GM12878 (cell line): ENCODE data around the gene CCDC88C. TPM values are rescaled to one million over a fixed set of nuclear protein-coding genes. Genes with fewer than 3 reads are reported as not detected.

ENCODE experiments used
- ATAC-seq: fragments of 200-7000 bp; cut with Tn5 transposase; 3 replicates; pipeline ENCODE4 v1.9.1; 2020; ENCODE audit warnings: mild to moderate bottlenecking, moderate library complexity
- BruUV-seq: library from RNA; stranded (reverse); fragments of 400-500 nt; replicated peaks from 2 replicates; lab custom pipeline; 2021; lab: Mats Ljungman, UMichigan
- CTCF ChIA-PET: fragments of 300-600 bp; sonication (Branson Sonifier 250); formaldehyde crosslinking; extraction: SDS; loops from one replicate; lab custom pipeline; 2021; ENCODE audit warnings: inconsistent platforms; lab: Yijun Ruan, JAX
- POLR2A ChIA-PET: fragments of 350-600 bp; formaldehyde crosslinking; extraction: SDS; loops from one replicate; lab custom pipeline; 2021; ENCODE audit warnings: inconsistent platforms; lab: Charles Lee
- RAD21 ChIA-PET: fragments of 300-600 bp; sonication (Branson Sonifier 250); formaldehyde crosslinking; loops from one replicate; lab custom pipeline; 2023; ENCODE audit warnings: antibody characterized with exemption; ENCODE audit not compliant: unreplicated experiment; lab: Charles Lee
- SMC1A ChIA-PET: fragments of 300-600 bp; sonication (Branson Sonifier 250); formaldehyde crosslinking; loops from one replicate; lab custom pipeline; 2023; ENCODE audit not compliant: unreplicated experiment, uncharacterized antibody; lab: Charles Lee
- DNase-seq: peaks from one replicate; pipeline ENCODE4 v3.0.0-alpha.2; 2011; ENCODE audit warnings: low read depth, low spot score
- FAIRE-seq: peaks from 3 replicates; lab custom pipeline; 2011; peaks lifted over from hg19 to GRCh38; lab: Jason Lieb, UNC
- H2AFZ ChIP-seq: 2 replicates; pipeline ENCODE4 v1.6.0; 2011; ENCODE audit warnings: low read depth, low read length, control low read depth; ENCODE audit not compliant: control insufficient read depth
- H3K27ac ChIP-seq: 2 replicates; pipeline ENCODE4 v1.5.1; 2011; ENCODE audit warnings: control low read depth; ENCODE audit not compliant: control insufficient read depth, insufficient read depth
- H3K27me3 ChIP-seq, 2 experiments: replicated peaks in 1 of 2; 2 replicates each; pipeline versions ENCODE4 v1.6.0 to v1.6.1; 2011; ENCODE audit warnings: low read length in 1 of 2; ENCODE audit not compliant: control insufficient read depth in 2 of 2, insufficient read depth in 2 of 2
- H3K36me3 ChIP-seq, 2 experiments: 2 replicates each; pipeline ENCODE4 v1.5.1; 2011; ENCODE audit warnings: low read length in 1 of 2; ENCODE audit not compliant: control insufficient read depth in 2 of 2, insufficient read depth in 2 of 2
- H3K4me1 ChIP-seq: 2 replicates; pipeline ENCODE4 v1.6.1; 2011; ENCODE audit warnings: mild to moderate bottlenecking, low read length, moderate library complexity, mixed read lengths; ENCODE audit not compliant: control insufficient read depth, insufficient read depth
- H3K4me2 ChIP-seq: 2 replicates; pipeline ENCODE4 v1.6.0; 2011; ENCODE audit warnings: control low read depth; ENCODE audit not compliant: control insufficient read depth, insufficient read depth
- H3K4me3 ChIP-seq: fragments of 200-600 bp; sonication (generic); 2 replicates; pipeline ENCODE4 v1.5.1; 2016
- H3K79me2 ChIP-seq: 2 replicates; pipeline ENCODE4 v1.6.0; 2011; ENCODE audit warnings: low read length; ENCODE audit not compliant: control insufficient read depth, insufficient read depth
- H3K9ac ChIP-seq: 2 replicates; pipeline ENCODE4 v1.8.0; 2011; ENCODE audit warnings: low read length, control low read depth, mixed read lengths; ENCODE audit not compliant: control insufficient read depth, insufficient read depth
- H3K9me3 ChIP-seq: replicated peaks from 3 replicates; pipeline ENCODE4 v1.5.1; 2011; ENCODE audit warnings: mild to moderate bottlenecking, low read length; ENCODE audit not compliant: control insufficient read depth, insufficient read depth
- H4K20me1 ChIP-seq: 2 replicates; pipeline ENCODE4 v1.6.0; 2011; ENCODE audit not compliant: control insufficient read depth, insufficient read depth
- BMI1 ChIP-seq: fragments of 450-650 bp; IDR thresholded peaks from 2 replicates; pipeline ENCODE4 v1.6.1; 2016; ENCODE audit warnings: mild to moderate bottlenecking, moderate library complexity, borderline replicate concordance
- MYC ChIP-seq: IDR thresholded peaks from 2 replicates; pipeline ENCODE4 v1.6.1; 2011; ENCODE audit warnings: mild to moderate bottlenecking, low read length, moderate library complexity, inconsistent platforms; ENCODE audit not compliant: insufficient read depth, insufficient replicate concordance, insufficient read length, severe bottlenecking
- POLR2AphosphoS5 ChIP-seq: IDR thresholded peaks from 2 replicates; pipeline ENCODE4 v1.6.1; 2011; ENCODE audit warnings: mild to moderate bottlenecking, low read length, inconsistent platforms
- RFX5 ChIP-seq: IDR thresholded peaks from 2 replicates; pipeline ENCODE4 v1.6.1; 2011; ENCODE audit warnings: low read depth, low read length, improper control_type of control experiment
- SKIL ChIP-seq: fragments of 450-650 bp; IDR thresholded peaks from 2 replicates; pipeline ENCODE4 v1.6.1; 2017; ENCODE audit warnings: mild to moderate bottlenecking, low read depth, inconsistent platforms; ENCODE audit not compliant: poor library complexity, severe bottlenecking
- SMAD5 ChIP-seq: IDR thresholded peaks from 2 replicates; pipeline ENCODE4 v1.6.1; 2016; ENCODE audit warnings: antibody characterized with exemption, low read depth
- SUPT20H ChIP-seq: IDR thresholded peaks from 2 replicates; pipeline ENCODE4 v1.6.1; 2011; ENCODE audit warnings: low read depth, mild to moderate bottlenecking, low read length, moderate library complexity, borderline replicate concordance; ENCODE audit not compliant: control insufficient read depth
- YY1 ChIP-seq: IDR thresholded peaks from 2 replicates; pipeline ENCODE4 v1.6.1; 2011; ENCODE audit warnings: low read depth, mild to moderate bottlenecking, low read length
- WGBS: methylation state at CpG from one replicate; pipeline ENCODE4 v1.1.6; 2016; ENCODE audit warnings: low lambda C conversion rate; ENCODE audit not compliant: insufficient replicate concordance, insufficient coverage; ENCODE audit errors: missing lambda C conversion rate; 5-methylcytosine and 5-hydroxymethylcytosine counted together
- in situ Hi-C: fragments of 300-500 bp; cut with MboI; formaldehyde crosslinking; loops from 9 replicates; pipeline ENCODE4 v1.14.3; 2018; ENCODE audit warnings: mixed read lengths
- intact Hi-C: fragments of 100-400 bp; cut with micrococcal nuclease; formaldehyde crosslinking; loops from one replicate; pipeline ENCODE4 v1.14.2; 2022; ENCODE audit not compliant: unreplicated experiment
- polyA plus RNA-seq, 11 experiments: library from polyadenylated mRNA; depleted of rRNA in 4 of 11; unstranded in 6 of 11; stranded (reverse) in 5 of 11; fragments of >200 nt; fragmentation: Nextera tagmentation in 4 of 11; fragmentation: Illumina TruSeq in 1 of 11; extraction: Ambion mirVana in 4 of 11; extraction: Trizol in 1 of 11; gene quantifications; 1 replicate in 1 of 11; 2 replicates in 10 of 11; pipeline versions ENCODE4 v1.2.1 to v1.2.3, GENCODE V29; 2011 to 2016; ENCODE audit warnings: inconsistent platforms in 2 of 11, missing spikeins in 2 of 11, low read depth in 1 of 11
- total RNA-seq, 4 experiments: library from RNA; depleted of rRNA in 3 of 4; stranded (reverse); fragments of >200 nt in 3 of 4; fragmentation: Illumina TruSeq in 1 of 4; extraction: Trizol in 1 of 4; gene quantifications; 2 replicates each; pipeline versions ENCODE4 v1.2.1 to v1.2.3, GENCODE V29; 2013 to 2021
- TF ChIP-seq, protein P1 (sequence below): IDR thresholded peaks from 2 replicates; pipeline ENCODE4 v1.6.1; 2011; ENCODE audit warnings: borderline replicate concordance, low read depth, mild to moderate bottlenecking, moderate library complexity, low read length; ENCODE audit not compliant: insufficient read depth, poor library complexity, severe bottlenecking
- TF ChIP-seq, protein P2 (sequence below): fragments of 450-650 bp; IDR thresholded peaks from 2 replicates; pipeline ENCODE4 v1.6.1; 2017; ENCODE audit warnings: mild to moderate bottlenecking, moderate library complexity

Gene CCDC88C
- total and polyA plus RNA-seq, 10 of the 15 experiments (the other 5 are each of a cell fraction or from before 2014, with no cell fraction given) = 4.0 to 79.6 (median 36.6) TPM

DNA sequence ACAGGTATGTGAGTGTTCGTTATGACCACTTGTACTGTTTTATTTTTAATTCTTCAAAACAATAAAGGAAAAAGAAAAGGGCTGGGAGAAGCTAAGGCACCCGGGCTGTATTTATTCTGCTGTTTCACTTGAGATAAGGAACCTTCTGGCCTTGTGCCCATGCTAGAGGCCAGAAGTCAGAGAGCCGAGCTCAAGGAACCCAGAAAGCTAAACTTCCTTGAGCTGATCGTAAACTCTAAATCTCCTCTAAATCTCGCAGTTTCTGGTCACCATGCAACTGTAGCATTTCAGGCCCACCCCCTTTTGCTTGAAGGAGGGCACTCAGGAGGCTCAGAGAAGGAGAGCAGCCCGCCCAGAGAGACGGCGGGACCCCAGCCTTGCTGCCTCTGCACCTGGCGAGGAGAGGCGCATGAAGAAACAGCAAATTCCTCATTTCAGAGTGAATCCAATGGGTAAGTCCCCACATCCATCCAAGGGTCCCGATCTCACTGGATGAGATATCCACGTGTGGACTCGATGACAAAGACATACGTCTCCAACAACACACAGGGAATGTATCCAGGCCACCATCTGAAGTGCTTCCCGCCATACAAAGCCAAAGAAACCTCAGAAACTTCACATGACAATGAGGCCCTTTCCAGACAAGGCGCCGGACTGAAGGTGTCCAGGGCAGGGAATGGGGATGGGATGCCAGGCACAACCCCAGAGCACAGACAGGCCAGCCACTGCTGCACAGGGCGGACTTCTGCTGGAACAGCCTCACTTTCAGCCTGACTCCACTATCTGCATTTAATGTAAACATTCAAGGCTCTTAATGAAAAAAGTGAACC, 14.6 kb downstream of the CCDC88C start:
- in situ Hi-C loops = no loop called here
- TF ChIP-seq MYC (no peak), SUPT20H (no peak), SKIL (no peak), YY1 (no peak), SMAD5 (no peak), RFX5 (no peak), POLR2AphosphoS5 (no peak), BMI1 (no peak)
- TF ChIP-seq, protein P1, sequence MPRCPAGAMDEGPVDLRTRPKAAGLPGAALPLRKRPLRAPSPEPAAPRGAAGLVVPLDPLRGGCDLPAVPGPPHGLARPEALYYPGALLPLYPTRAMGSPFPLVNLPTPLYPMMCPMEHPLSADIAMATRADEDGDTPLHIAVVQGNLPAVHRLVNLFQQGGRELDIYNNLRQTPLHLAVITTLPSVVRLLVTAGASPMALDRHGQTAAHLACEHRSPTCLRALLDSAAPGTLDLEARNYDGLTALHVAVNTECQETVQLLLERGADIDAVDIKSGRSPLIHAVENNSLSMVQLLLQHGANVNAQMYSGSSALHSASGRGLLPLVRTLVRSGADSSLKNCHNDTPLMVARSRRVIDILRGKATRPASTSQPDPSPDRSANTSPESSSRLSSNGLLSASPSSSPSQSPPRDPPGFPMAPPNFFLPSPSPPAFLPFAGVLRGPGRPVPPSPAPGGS = no peak
- TF ChIP-seq, protein P2, sequence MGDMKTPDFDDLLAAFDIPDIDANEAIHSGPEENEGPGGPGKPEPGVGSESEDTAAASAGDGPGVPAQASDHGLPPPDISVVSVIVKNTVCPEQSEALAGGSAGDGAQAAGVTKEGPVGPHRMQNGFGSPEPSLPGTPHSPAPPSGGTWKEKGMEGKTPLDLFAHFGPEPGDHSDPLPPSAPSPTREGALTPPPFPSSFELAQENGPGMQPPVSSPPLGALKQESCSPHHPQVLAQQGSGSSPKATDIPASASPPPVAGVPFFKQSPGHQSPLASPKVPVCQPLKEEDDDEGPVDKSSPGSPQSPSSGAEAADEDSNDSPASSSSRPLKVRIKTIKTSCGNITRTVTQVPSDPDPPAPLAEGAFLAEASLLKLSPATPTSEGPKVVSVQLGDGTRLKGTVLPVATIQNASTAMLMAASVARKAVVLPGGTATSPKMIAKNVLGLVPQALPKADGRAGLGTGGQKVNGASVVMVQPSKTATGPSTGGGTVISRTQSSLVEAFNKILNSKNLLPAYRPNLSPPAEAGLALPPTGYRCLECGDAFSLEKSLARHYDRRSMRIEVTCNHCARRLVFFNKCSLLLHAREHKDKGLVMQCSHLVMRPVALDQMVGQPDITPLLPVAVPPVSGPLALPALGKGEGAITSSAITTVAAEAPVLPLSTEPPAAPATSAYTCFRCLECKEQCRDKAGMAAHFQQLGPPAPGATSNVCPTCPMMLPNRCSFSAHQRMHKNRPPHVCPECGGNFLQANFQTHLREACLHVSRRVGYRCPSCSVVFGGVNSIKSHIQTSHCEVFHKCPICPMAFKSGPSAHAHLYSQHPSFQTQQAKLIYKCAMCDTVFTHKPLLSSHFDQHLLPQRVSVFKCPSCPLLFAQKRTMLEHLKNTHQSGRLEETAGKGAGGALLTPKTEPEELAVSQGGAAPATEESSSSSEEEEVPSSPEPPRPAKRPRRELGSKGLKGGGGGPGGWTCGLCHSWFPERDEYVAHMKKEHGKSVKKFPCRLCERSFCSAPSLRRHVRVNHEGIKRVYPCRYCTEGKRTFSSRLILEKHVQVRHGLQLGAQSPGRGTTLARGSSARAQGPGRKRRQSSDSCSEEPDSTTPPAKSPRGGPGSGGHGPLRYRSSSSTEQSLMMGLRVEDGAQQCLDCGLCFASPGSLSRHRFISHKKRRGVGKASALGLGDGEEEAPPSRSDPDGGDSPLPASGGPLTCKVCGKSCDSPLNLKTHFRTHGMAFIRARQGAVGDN = no peak
- Histone ChIP-seq H4K20me1 (peaks cover 19% of the 10 kb centered on the region), H3K4me2 (peak overlapping the region; percentile 19; the same call in 1 of the 2 replicates), H3K9ac (no peak overlapping the region), H3K36me3 (peaks cover 24 to 29% of the 10 kb centered on the region in 2 experiments), H3K27me3 (no peaks in the 10 kb centered on the region), H2AFZ (no peak overlapping the region), H3K79me2 (peaks cover 94% of the 10 kb centered on the region), H3K4me1 (peaks cover 63% of the 10 kb centered on the region), H3K4me3 (no peak overlapping the region), H3K9me3 (no peaks in the 10 kb centered on the region), H3K27ac (no peak overlapping the region; the same call in 1 of the 2 replicates)
- FAIRE-seq (no peak), ATAC-seq (no peak), DNase-seq (no peak)
- ChIA-PET CTCF (interaction anchor here (8.1 kb wide), 1 partner anchor 12 kb away, joined by 100 read pairs; the partner anchor contains the start of gene CCDC88C), SMC1A (interaction anchor here (1.4 to 6.7 kb wide), 3 partner anchors 9 to 11 kb away, joined by 3 to 131 read pairs (median 4); partner anchors contain the start of gene CCDC88C), POLR2A (interaction anchor here (0.8 to 1.4 kb wide), 4 partner anchors 8 to 13 kb away, joined by 3 to 5 read pairs (median 4); no protein-coding TSS in a partner anchor), RAD21 (interaction anchor here (7.4 kb wide), 1 partner anchor 10 kb away, joined by 110 read pairs; no protein-coding TSS in a partner anchor)
- 86% methylated on average over 18 of the region's 18 CpGs for WGBS
- intact Hi-C loops = no loop called here
- BruUV-seq = no TSS peak
